Natural killer cell (primary cell): ENCODE results near the gene RETNLB. TPM values are rescaled to one million over a fixed set of nuclear protein-coding genes. Genes with fewer than 3 reads are reported as not detected.

Experiments used
- ATAC-seq, 3 donors: fragments of 150-1000 bp in 2 of 3; fragments of 200-7000 bp in 1 of 3; cut with Tn5 transposase; 1 replicate in 1 of 3; 2 replicates in 2 of 3; pipeline ENCODE4 v1.10.0; 2021; ENCODE audit warnings: mild to moderate bottlenecking in 2 of 3, moderate library complexity in 2 of 3
- DNase-seq, 2 donors: peaks; one replicate each; pipeline versions ENCODE4 v3.0.0 to v3.0.0-alpha.2; 2013 to 2021; ENCODE audit warnings: mixed read lengths in 1 of 2
- H3K27ac ChIP-seq: one replicate; pipeline ENCODE4 v1.5.1; 2013; ENCODE audit warnings: mild to moderate bottlenecking, low read length
- H3K27me3 ChIP-seq: one replicate; pipeline ENCODE4 v1.6.1; 2013; ENCODE audit warnings: low read length; ENCODE audit not compliant: control insufficient read depth, insufficient read depth
- H3K36me3 ChIP-seq: one replicate; pipeline ENCODE4 v1.6.1; 2013; ENCODE audit warnings: low read length; ENCODE audit not compliant: control insufficient read depth, insufficient read depth
- H3K4me1 ChIP-seq: one replicate; pipeline ENCODE4 v1.6.1; 2013; ENCODE audit warnings: low read length; ENCODE audit not compliant: control insufficient read depth, insufficient read depth
- H3K4me3 ChIP-seq: one replicate; pipeline ENCODE4 v1.5.1; 2013; ENCODE audit warnings: low read length
- H3K9me3 ChIP-seq: one replicate; pipeline ENCODE4 v1.6.1; 2013; ENCODE audit warnings: low read length; ENCODE audit not compliant: control insufficient read depth, insufficient read depth
- H3K27ac Mint-ChIP-seq, 2 donors: one replicate each; pipeline ENCODE4 v1.8.0; 2022; ENCODE audit warnings: mild to moderate bottlenecking in 2 of 2, mixed read lengths in 2 of 2, moderate library complexity in 1 of 2
- H3K27me3 Mint-ChIP-seq, 2 donors: one replicate each; pipeline ENCODE4 v1.8.0; 2022; ENCODE audit warnings: low read depth in 2 of 2, mixed read lengths in 2 of 2
- H3K36me3 Mint-ChIP-seq: one replicate; pipeline ENCODE4 v1.8.0; 2022; ENCODE audit warnings: mixed read lengths
- H3K4me1 Mint-ChIP-seq, 2 donors: one replicate each; pipeline ENCODE4 v1.8.0; 2022; ENCODE audit warnings: mixed read lengths in 2 of 2
- H3K4me3 Mint-ChIP-seq: one replicate; pipeline ENCODE4 v1.8.0; 2022; ENCODE audit warnings: mild to moderate bottlenecking, moderate library complexity, mixed read lengths
- H3K9me3 Mint-ChIP-seq, 2 donors: one replicate each; pipeline ENCODE4 v1.8.0; 2022; ENCODE audit warnings: mixed read lengths in 2 of 2
- CTCF ChIP-seq: fragments of 200-600 bp; IDR thresholded peaks from one replicate; pipeline ENCODE4 v1.8.0; 2022; ENCODE audit warnings: antibody characterized with exemption
- WGBS: methylation state at CpG from one replicate; pipeline ENCODE4 v1.1.7; 2013; ENCODE audit warnings: missing lambda C conversion rate; ENCODE audit not compliant: insufficient coverage; 5-methylcytosine and 5-hydroxymethylcytosine counted together
- intact Hi-C: fragments of 100-400 bp; cut with micrococcal nuclease; formaldehyde crosslinking; loops from one replicate; pipeline ENCODE4 v1.14.2; 2022
- total RNA-seq, 4 donors: library from RNA; stranded (reverse); fragments of 120-200 nt in 1 of 4; gene quantifications; one replicate each; pipeline versions ENCODE4 v1.2.3 to v1.2.4, GENCODE V29; 2013 to 2022

The RETNLB gene
- total RNA-seq, 3 donors from 2014 or later (not counting 1 experiment from before 2014, with no cell fraction given): not detected

DNA sequence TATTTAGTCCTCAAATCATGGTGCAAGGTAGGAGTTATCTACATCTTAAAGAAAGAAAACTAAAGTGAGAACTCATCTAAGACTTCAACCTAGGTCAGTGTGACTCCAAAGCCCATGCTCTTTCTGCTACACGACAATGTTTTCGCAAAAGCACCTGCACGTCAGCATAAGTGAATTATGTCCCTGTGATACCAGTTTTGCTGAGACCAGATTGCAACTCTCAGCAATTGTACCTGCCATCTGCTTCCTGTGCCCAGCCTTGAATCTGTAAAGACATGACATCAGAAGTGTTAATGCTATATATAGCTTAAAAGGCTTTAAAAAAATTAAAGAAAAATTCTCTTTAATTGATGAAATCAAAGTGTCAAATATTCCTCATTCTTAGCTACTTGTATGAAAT lies 43.4 kb downstream of the RETNLB start:
- Mint-ChIP-seq H3K9me3 (no peaks in the 10 kb centered on the region), H3K27ac (no peak overlapping the region), H3K4me3 (no peak overlapping the region), H3K4me1 (peaks cover 0 to 3% of the 10 kb centered on the region in 2 donors), H3K27me3 (peaks cover 13 to 29% of the 10 kb centered on the region in 2 donors), H3K36me3 (no peaks in the 10 kb centered on the region)
- Histone ChIP-seq H3K27me3 (no peaks in the 10 kb centered on the region), H3K9me3 (no peaks in the 10 kb centered on the region), H3K36me3 (no peaks in the 10 kb centered on the region), H3K27ac (no peak overlapping the region), H3K4me1 (no peaks in the 10 kb centered on the region), H3K4me3 (no peak overlapping the region)
- intact Hi-C loops: no loop called here
- ATAC-seq (no peak), DNase-seq (no peak)
- TF ChIP-seq CTCF: no peak
- 23% methylated on average over 3 of the region's 3 CpGs for WGBS

- DNase-seq (no peak), ATAC-seq (no peak)
- Histone ChIP-seq H3K36me3 (no peaks in the 10 kb centered on the region), H3K4me1 (no peaks in the 10 kb centered on the region), H3K9me3 (no peaks in the 10 kb centered on the region), H3K27me3 (no peaks in the 10 kb centered on the region), H3K27ac (no peak overlapping the region), H3K4me3 (no peak overlapping the region)
- H3K36me3 Mint-ChIP-seq: no peaks in the 10 kb centered on the region
- WGBS: 83% methylated on average over 3 of the region's 5 CpGs
- no peaks in the 10 kb centered on the region for H3K9me3 Mint-ChIP-seq
- no peak overlapping the region for H3K4me3 Mint-ChIP-seq
- H3K27ac Mint-ChIP-seq: no peak overlapping the region
- H3K27me3 Mint-ChIP-seq: peaks cover 13 to 29% of the 10 kb centered on the region in 2 donors
- intact Hi-C loops: no loop called here
- no peak for TF ChIP-seq CTCF
- no peaks in the 10 kb centered on the region for H3K4me1 Mint-ChIP-seq
Observed at GRCh38 chr3:108713009-108713516, 44.1 kb downstream of the RETNLB start.

Other genes starting within 250 kb of the RETNLB start
- gene MYH15, start 246.8 kb downstream of the RETNLB start, total RNA-seq: under 1 TPM in 1 of 3 donors, not detected in 2; 0.05 TPM
- 1 to 10 TPM; 3.6 to 8.5 (median 3.6) TPM for gene CIP2A, start 168.0 kb downstream of the RETNLB start, total RNA-seq
- 10 to 100 TPM; 12.0 to 24.8 (median 20.8) TPM for gene DZIP3, start 167.7 kb downstream of the RETNLB start, total RNA-seq
- gene TRAT1, start 65.4 kb upstream of the RETNLB start, total RNA-seq: 1 to 10 TPM; 1.6 to 9.1 (median 2.4) TPM
- not detected for gene GUCA1C, start 196.5 kb upstream of the RETNLB start, total RNA-seq